Measurements from ENCODE around the gene GABRA1. TPM values are rescaled to one million over a fixed set of nuclear protein-coding genes. Genes with fewer than 3 reads are reported as not detected.

Gene GABRA1
- total RNA-seq, 4 donors from 2014 or later, result not detected

DNA sequence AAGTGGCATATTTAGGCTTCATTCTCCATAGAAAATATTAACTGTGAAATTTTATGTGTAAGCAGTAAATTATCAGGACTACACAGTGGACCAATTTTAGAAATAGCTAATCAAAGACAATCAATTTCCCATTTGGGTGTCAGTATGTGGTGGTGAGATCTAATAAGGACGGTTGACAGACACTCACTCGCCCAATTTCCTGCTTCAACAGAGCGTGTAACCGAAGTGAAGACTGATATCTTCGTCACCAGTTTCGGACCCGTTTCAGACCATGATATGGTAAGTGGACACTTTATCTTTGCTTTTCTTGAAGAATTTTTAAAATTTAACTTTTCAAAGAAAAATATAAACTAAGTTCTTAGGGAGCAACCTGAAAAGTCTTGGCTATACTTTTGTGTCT is 17.6 kb downstream of the GABRA1 start:
- DNase-seq, result no peak
- WGBS, 2 donors, result 60 to 61% methylated on average over 7 of the region's 7 CpGs
- Histone ChIP-seq H3K27ac (no peak overlapping the region), H3K36me3 (no peaks in the 10 kb centered on the region), H3K4me3 (replicated peaks in 1 of 3) (no peak overlapping the region), H3K27me3 (no peaks in the 10 kb centered on the region), H3K4me1 (no peaks in the 10 kb centered on the region), H3K9me3 (no peaks in the 10 kb centered on the region)
- TF ChIP-seq, protein P1, sequence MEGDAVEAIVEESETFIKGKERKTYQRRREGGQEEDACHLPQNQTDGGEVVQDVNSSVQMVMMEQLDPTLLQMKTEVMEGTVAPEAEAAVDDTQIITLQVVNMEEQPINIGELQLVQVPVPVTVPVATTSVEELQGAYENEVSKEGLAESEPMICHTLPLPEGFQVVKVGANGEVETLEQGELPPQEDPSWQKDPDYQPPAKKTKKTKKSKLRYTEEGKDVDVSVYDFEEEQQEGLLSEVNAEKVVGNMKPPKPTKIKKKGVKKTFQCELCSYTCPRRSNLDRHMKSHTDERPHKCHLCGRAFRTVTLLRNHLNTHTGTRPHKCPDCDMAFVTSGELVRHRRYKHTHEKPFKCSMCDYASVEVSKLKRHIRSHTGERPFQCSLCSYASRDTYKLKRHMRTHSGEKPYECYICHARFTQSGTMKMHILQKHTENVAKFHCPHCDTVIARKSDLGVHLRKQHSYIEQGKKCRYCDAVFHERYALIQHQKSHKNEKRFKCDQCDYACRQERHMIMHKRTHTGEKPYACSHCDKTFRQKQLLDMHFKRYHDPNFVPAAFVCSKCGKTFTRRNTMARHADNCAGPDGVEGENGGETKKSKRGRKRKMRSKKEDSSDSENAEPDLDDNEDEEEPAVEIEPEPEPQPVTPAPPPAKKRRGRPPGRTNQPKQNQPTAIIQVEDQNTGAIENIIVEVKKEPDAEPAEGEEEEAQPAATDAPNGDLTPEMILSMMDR (IDR thresholded peaks at IDR 0.05), result no peak
- TF ChIP-seq POLR2A (IDR thresholded peaks at IDR 0.05), result no peak
- intact Hi-C loops (cut with DNase I), result no loop called here

DNA sequence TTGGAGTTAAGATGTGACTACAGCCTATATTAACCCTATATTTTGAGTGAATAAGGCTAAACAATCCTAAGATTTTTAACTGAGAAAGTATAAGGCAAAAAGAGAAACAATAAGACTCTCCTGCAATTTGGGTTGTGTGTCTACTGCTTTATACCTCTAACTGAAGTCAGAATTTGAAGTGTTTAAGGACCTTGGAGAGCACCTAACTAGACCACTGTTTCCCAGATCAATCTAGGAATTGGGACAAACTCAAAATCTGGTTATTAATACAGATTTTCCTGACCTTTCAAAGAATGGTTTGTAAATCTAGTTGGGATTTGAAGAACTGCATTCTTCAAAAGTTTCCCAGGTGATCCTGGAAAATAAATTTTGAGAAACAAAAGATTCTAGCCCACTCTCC is 42.1 kb downstream of the GABRA1 start:
- TF ChIP-seq, protein P1 (IDR thresholded peaks at IDR 0.05), result no peak
- TF ChIP-seq POLR2A (IDR thresholded peaks at IDR 0.05), result no peak
- no peaks in the 10 kb centered on the region for H3K36me3 ChIP-seq
- H3K27ac ChIP-seq, result no peak overlapping the region
- no peaks in the 10 kb centered on the region for H3K4me1 ChIP-seq
- no peaks in the 10 kb centered on the region for H3K27me3 ChIP-seq
- no peaks in the 10 kb centered on the region for H3K9me3 ChIP-seq
- no peak for DNase-seq
- intact Hi-C loops (cut with DNase I), result no loop called here
- no peak overlapping the region for H3K4me3 ChIP-seq (replicated peaks in 1 of 3)

DNA sequence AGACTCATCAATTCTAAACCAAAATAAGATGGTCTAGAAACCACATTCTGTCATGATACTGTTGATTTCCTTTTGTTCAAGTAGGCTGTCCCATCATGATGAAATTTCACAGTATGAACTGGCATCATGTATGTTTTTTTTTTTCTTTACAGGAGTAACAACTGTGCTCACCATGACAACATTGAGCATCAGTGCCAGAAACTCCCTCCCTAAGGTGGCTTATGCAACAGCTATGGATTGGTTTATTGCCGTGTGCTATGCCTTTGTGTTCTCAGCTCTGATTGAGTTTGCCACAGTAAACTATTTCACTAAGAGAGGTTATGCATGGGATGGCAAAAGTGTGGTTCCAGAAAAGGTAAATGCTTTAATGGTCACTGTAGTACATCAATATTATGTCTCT is 47.6 kb downstream of the GABRA1 start:
- DNase-seq, result no peak
- intact Hi-C loops (cut with DNase I), result no loop called here
- TF ChIP-seq, protein P1 (IDR thresholded peaks at IDR 0.05), result no peak
- no peak for TF ChIP-seq POLR2A (IDR thresholded peaks at IDR 0.05)
- Histone ChIP-seq H3K4me1 (no peaks in the 10 kb centered on the region), H3K36me3 (no peaks in the 10 kb centered on the region), H3K4me3 (replicated peaks in 1 of 3) (no peak overlapping the region), H3K9me3 (no peaks in the 10 kb centered on the region), H3K27me3 (no peaks in the 10 kb centered on the region), H3K27ac (no peak overlapping the region)
- 77 to 85% methylated on average over 1 of the region's 1 CpG for WGBS, 2 donors

DNA sequence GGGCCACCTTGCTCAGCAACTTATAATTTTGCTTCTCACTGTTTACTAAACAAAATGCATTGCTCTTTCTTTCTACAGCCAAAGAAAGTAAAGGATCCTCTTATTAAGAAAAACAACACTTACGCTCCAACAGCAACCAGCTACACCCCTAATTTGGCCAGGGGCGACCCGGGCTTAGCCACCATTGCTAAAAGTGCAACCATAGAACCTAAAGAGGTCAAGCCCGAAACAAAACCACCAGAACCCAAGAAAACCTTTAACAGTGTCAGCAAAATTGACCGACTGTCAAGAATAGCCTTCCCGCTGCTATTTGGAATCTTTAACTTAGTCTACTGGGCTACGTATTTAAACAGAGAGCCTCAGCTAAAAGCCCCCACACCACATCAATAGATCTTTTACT is 49.1 kb downstream of the GABRA1 start:
- Histone ChIP-seq H3K27ac (no peak overlapping the region), H3K4me1 (no peaks in the 10 kb centered on the region), H3K27me3 (no peaks in the 10 kb centered on the region), H3K36me3 (no peaks in the 10 kb centered on the region), H3K9me3 (no peaks in the 10 kb centered on the region), H3K4me3 (replicated peaks in 1 of 3) (no peak overlapping the region)
- no peak for TF ChIP-seq POLR2A (IDR thresholded peaks at IDR 0.05)
- TF ChIP-seq, protein P1 (IDR thresholded peaks at IDR 0.05), result no peak
- intact Hi-C loops (cut with DNase I), result no loop called here
- no peak for DNase-seq
- 67 to 72% methylated on average over 7 of the region's 7 CpGs for WGBS, 2 donors

DNA sequence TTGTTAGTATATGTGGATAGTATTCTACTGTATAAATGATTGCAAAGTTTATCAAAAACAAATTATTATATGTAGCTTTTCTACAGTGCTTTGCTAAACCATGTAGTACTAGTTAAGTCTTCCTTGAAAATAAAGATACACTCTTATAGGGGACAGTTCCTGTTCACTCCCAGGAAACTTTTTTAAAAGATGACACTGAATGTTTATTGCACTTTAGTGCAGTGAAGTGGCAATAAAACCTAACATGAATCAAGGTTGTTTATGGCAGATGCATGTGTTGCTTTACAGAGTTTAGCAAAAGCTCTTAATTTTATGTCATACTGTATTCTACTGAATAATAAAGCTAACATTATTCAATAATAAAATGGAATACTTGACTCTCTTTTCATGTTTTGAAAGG is 51.7 kb downstream of the GABRA1 start:
- H3K9me3 ChIP-seq, result no peaks in the 10 kb centered on the region
- TF ChIP-seq POLR2A (IDR thresholded peaks at IDR 0.05), result no peak
- TF ChIP-seq, protein P1 (IDR thresholded peaks at IDR 0.05), result no peak
- H3K27me3 ChIP-seq, result no peaks in the 10 kb centered on the region
- no peaks in the 10 kb centered on the region for H3K36me3 ChIP-seq
- H3K4me3 ChIP-seq (replicated peaks in 1 of 3), result no peak overlapping the region
- intact Hi-C loops (cut with DNase I), result no loop called here
- no peak overlapping the region for H3K27ac ChIP-seq
- no peaks in the 10 kb centered on the region for H3K4me1 ChIP-seq
- no peak for DNase-seq
